ENCODE results near the gene NOL4L. TPM values are rescaled to one million over a fixed set of nuclear protein-coding genes. Genes with fewer than 3 reads are reported as not detected.

NOL4L gene
- polyA plus RNA-seq, 1 donor (not counting 4 experiments of a cell fraction or from before 2014, with no cell fraction given), result 1.0 TPM

GRCh38 chr20:32600681-32601237, 15.6 kb upstream of the NOL4L start:
- no peak for TF ChIP-seq CTCF (optimal IDR thresholded peaks at IDR 0.05 in 1 of 3, IDR thresholded peaks at IDR 0.05 in 1 of 3, conservative IDR thresholded peaks at IDR 0.05 in 1 of 3; ENCODE audit: extremely low read depth in 1 of 3, insufficient read depth in 2 of 3, low read length in 3 of 3)
- no peak for TF ChIP-seq EZH2 (IDR thresholded peaks at IDR 0.05; ENCODE audit: low read length)
- Histone ChIP-seq H4K20me1 (ENCODE audit: control insufficient read depth, extremely low read depth, insufficient read depth, low read length) (no peaks in the 10 kb centered on the region), H3K27ac (ENCODE audit: control insufficient read depth, insufficient read depth, low read length) (no peak overlapping the region), H3K4me1 (ENCODE audit: control insufficient read depth, extremely low read depth, insufficient read depth, low read length) (no peaks in the 10 kb centered on the region), H3K27me3 (ENCODE audit: control insufficient read depth, extremely low read depth, insufficient read depth, low read length) (peaks cover 23% of the 10 kb centered on the region), H3K9ac (ENCODE audit: control insufficient read depth, extremely low read depth, insufficient read depth, low read length) (no peak overlapping the region), H3K36me3 (ENCODE audit: control insufficient read depth in 2 of 2, extremely low read depth in 1 of 2, insufficient read depth in 2 of 2, low read length in 2 of 2) (no peaks in the 10 kb centered on the region), H3K79me2 (ENCODE audit: control insufficient read depth, insufficient read depth, low read length) (no peaks in the 10 kb centered on the region), H2AFZ (ENCODE audit: control insufficient read depth, low read length) (no peak overlapping the region), H3K9me1 (ENCODE audit: control insufficient read depth, extremely low read depth, insufficient read depth, low read length) (no peaks in the 10 kb centered on the region), H3K9me3 (ENCODE audit: control insufficient read depth, low read depth, low read length) (no peaks in the 10 kb centered on the region), H3K4me3 (ENCODE audit: control insufficient read depth in 2 of 3, extremely low read depth in 1 of 3, insufficient read depth in 2 of 3, low read depth in 1 of 3, low read length in 3 of 3) (no peak overlapping the region), H3K4me2 (ENCODE audit: control insufficient read depth, extremely low read depth, insufficient read depth, low read depth, low read length) (no peak overlapping the region)
- no peak for FAIRE-seq
- peak; percentile 7 for DNase-seq (ENCODE audit: low read depth, low spot score)
- dilution Hi-C loops (cut with MboI; ENCODE audit: extremely low pct_ligation_motif_present, low sequenced_read_pairs), result no loop called here

- H3K9ac ChIP-seq (ENCODE audit: control insufficient read depth, extremely low read depth, insufficient read depth, low read length), result no peak overlapping the region
- dilution Hi-C loops (cut with MboI; ENCODE audit: extremely low pct_ligation_motif_present, low sequenced_read_pairs), result no loop called here
- H2AFZ ChIP-seq (ENCODE audit: control insufficient read depth, low read length), result no peak overlapping the region
- H3K9me1 ChIP-seq (ENCODE audit: control insufficient read depth, extremely low read depth, insufficient read depth, low read length), result no peaks in the 10 kb centered on the region
- no peak overlapping the region for H3K4me3 ChIP-seq (ENCODE audit: control insufficient read depth in 2 of 3, extremely low read depth in 1 of 3, insufficient read depth in 2 of 3, low read depth in 1 of 3, low read length in 3 of 3)
- no peaks in the 10 kb centered on the region for H3K9me3 ChIP-seq (ENCODE audit: control insufficient read depth, low read depth, low read length)
- H3K27me3 ChIP-seq (ENCODE audit: control insufficient read depth, extremely low read depth, insufficient read depth, low read length), result peaks cover 14% of the 10 kb centered on the region
- H3K79me2 ChIP-seq (ENCODE audit: control insufficient read depth, insufficient read depth, low read length), result no peaks in the 10 kb centered on the region
- no peaks in the 10 kb centered on the region for H3K36me3 ChIP-seq (ENCODE audit: control insufficient read depth in 2 of 2, extremely low read depth in 1 of 2, insufficient read depth in 2 of 2, low read length in 2 of 2)
- H3K27ac ChIP-seq (ENCODE audit: control insufficient read depth, insufficient read depth, low read length), result no peak overlapping the region
- TF ChIP-seq CTCF (optimal IDR thresholded peaks at IDR 0.05 in 1 of 3, IDR thresholded peaks at IDR 0.05 in 1 of 3, conservative IDR thresholded peaks at IDR 0.05 in 1 of 3; ENCODE audit: extremely low read depth in 1 of 3, insufficient read depth in 2 of 3, low read length in 3 of 3), result no peak
- TF ChIP-seq EZH2 (IDR thresholded peaks at IDR 0.05; ENCODE audit: low read length), result no peak
- no peaks in the 10 kb centered on the region for H4K20me1 ChIP-seq (ENCODE audit: control insufficient read depth, extremely low read depth, insufficient read depth, low read length)
- DNase-seq (ENCODE audit: low read depth, low spot score) (no peak), FAIRE-seq (no peak)
- H3K4me2 ChIP-seq (ENCODE audit: control insufficient read depth, extremely low read depth, insufficient read depth, low read depth, low read length), result no peak overlapping the region
- H3K4me1 ChIP-seq (ENCODE audit: control insufficient read depth, extremely low read depth, insufficient read depth, low read length), result no peaks in the 10 kb centered on the region
Measured at GRCh38 chr20:32599783-32600340, 14.7 kb upstream of the NOL4L start.

Data from keratinocyte (primary cell).